Left lung (tissue), 10 donors: ENCODE data around the gene TMSB15A. TPM values are rescaled to one million over a fixed set of nuclear protein-coding genes. Genes with fewer than 3 reads are reported as not detected.
A peak's percentile ranks its signal among the peaks of the same experiment; 100 is the strongest.
"Not testable (repeated sequence)": the region's sequence is repeated elsewhere in the genome, so short reads cannot be mapped to it uniquely, and the experiment has no call there.

Experiments
- ATAC-seq: fragments of 200-7000 bp; cut with Tn5 transposase; one replicate; pipeline ENCODE4 v1.9.1; 2020; ENCODE audit warnings: moderate library complexity
- DNase-seq, 4 donors: peaks; one replicate each; pipeline ENCODE4 v3.0.0-alpha.2; 2013 to 2020
- H3K27ac ChIP-seq, 2 donors: fragments of 200-600 bp; sonication (generic) in 1 of 2; one replicate each; pipeline versions ENCODE4 v1.5.0 to v1.8.0; 2020 to 2021
- H3K27me3 ChIP-seq, 2 donors: fragments of 200-600 bp; sonication (generic) in 1 of 2; one replicate each; pipeline versions ENCODE4 v1.5.0 to v1.8.0; 2020 to 2021
- H3K36me3 ChIP-seq, 2 donors: fragments of 200-600 bp; sonication (generic) in 1 of 2; one replicate each; pipeline versions ENCODE4 v1.5.0 to v1.8.0; 2020 to 2021
- H3K4me1 ChIP-seq, 2 donors: fragments of 200-600 bp; one replicate each; pipeline ENCODE4 v1.8.0; 2021
- H3K4me3 ChIP-seq, 2 donors: fragments of 200-600 bp; sonication (generic) in 1 of 2; one replicate each; pipeline versions ENCODE4 v1.5.0 to v1.8.0; 2020 to 2021; ENCODE audit warnings: mild to moderate bottlenecking in 1 of 2
- H3K9me3 ChIP-seq, 2 donors: fragments of 200-600 bp; sonication (generic) in 1 of 2; one replicate each; pipeline versions ENCODE4 v1.5.0 to v1.8.0; 2020 to 2021
- intact Hi-C, 2 donors: fragments of 100-400 bp; cut with DNase I; formaldehyde crosslinking; loops; one replicate each; pipeline versions ENCODE4 v1.11.2 to v1.14.2; 2022
- polyA plus RNA-seq, 6 donors: library from polyadenylated mRNA; unstranded; fragments of 120-200 nt; gene quantifications; one replicate each; pipeline ENCODE4 v1.2.1, GENCODE V29; 2013; ENCODE audit not compliant: insufficient read length in 6 of 6
- total RNA-seq, 2 donors: library from RNA; stranded (reverse); fragmentation: NEBNext Ultra II Directional; extraction: Animal tissue kit (Norgen Biotek cat#: 25700); gene quantifications; one replicate each; pipeline ENCODE4 v1.2.1, GENCODE V29; 2021
- TF ChIP-seq, protein P1 (sequence below), 2 donors: fragments of 200-600 bp; sonication (generic) in 1 of 2; IDR thresholded peaks; one replicate each; pipeline versions ENCODE4 v1.5.0 to v1.8.0; 2021; ENCODE audit warnings: antibody characterized with exemption in 2 of 2
- donor health status: DM: no; HTN: yes; CAD: no.
- donor health status: DM: no; HTN: no; CAD: no.

TMSB15A gene
- total and polyA plus RNA-seq, 8 donors: 2.1 to 91.2 (median 59.7) TPM

DNA sequence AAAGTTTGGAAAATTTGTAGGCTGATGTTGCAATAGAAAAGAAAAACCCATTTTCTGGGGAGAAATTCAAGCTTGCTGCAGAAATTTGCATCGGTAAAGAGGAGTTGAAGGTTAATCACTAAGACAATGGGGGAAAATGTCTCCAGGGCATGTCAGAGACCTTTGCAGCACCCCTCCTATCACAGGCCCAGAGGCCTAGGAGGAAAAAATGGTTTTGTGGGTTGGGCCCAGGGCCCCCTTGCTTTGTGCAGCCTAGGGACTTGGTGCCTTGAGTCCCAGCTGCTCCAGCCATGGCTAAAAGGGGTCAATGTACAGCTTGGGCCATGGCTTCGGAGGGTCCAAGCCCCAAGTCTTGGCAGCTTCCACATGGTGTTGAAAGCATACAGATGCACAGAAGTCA, 17.8 kb downstream of the TMSB15A start:
- H3K4me3 ChIP-seq: no peak overlapping the region
- no peaks in the 10 kb centered on the region for H3K27me3 ChIP-seq
- H3K27ac ChIP-seq: no peak overlapping the region
- no peaks in the 10 kb centered on the region for H3K36me3 ChIP-seq
- H3K9me3 ChIP-seq: no peaks in the 10 kb centered on the region
- H3K4me1 ChIP-seq: no peaks in the 10 kb centered on the region
- DNase-seq (no peak), ATAC-seq (no peak)
- intact Hi-C loops: no loop called here
- TF ChIP-seq, protein P1, sequence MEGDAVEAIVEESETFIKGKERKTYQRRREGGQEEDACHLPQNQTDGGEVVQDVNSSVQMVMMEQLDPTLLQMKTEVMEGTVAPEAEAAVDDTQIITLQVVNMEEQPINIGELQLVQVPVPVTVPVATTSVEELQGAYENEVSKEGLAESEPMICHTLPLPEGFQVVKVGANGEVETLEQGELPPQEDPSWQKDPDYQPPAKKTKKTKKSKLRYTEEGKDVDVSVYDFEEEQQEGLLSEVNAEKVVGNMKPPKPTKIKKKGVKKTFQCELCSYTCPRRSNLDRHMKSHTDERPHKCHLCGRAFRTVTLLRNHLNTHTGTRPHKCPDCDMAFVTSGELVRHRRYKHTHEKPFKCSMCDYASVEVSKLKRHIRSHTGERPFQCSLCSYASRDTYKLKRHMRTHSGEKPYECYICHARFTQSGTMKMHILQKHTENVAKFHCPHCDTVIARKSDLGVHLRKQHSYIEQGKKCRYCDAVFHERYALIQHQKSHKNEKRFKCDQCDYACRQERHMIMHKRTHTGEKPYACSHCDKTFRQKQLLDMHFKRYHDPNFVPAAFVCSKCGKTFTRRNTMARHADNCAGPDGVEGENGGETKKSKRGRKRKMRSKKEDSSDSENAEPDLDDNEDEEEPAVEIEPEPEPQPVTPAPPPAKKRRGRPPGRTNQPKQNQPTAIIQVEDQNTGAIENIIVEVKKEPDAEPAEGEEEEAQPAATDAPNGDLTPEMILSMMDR (IDR thresholded peaks at IDR 0.05): no peak

- TF ChIP-seq, protein P1 (IDR thresholded peaks at IDR 0.05): no peak
- Histone ChIP-seq H3K4me1 (no peaks in the 10 kb centered on the region), H3K36me3 (no peaks in the 10 kb centered on the region), H3K27me3 (no peaks in the 10 kb centered on the region), H3K9me3 (no peaks in the 10 kb centered on the region), H3K4me3 (no peak overlapping the region), H3K27ac (no peak overlapping the region)
- no peak for DNase-seq
- intact Hi-C loops: no loop called here
- ATAC-seq: no peak
Observed at GRCh38 chrX:102491766-102492165, 24.8 kb downstream of the TMSB15A start.

GRCh38 chrX:102478765-102479164, 37.8 kb downstream of the TMSB15A start:
- H3K9me3 ChIP-seq, H3K36me3 ChIP-seq, H3K27ac ChIP-seq, DNase-seq, intact Hi-C loops, H3K4me3 ChIP-seq, H3K4me1 ChIP-seq, H3K27me3 ChIP-seq: not testable (repeated sequence)
- ATAC-seq: peak; percentile 56

DNA sequence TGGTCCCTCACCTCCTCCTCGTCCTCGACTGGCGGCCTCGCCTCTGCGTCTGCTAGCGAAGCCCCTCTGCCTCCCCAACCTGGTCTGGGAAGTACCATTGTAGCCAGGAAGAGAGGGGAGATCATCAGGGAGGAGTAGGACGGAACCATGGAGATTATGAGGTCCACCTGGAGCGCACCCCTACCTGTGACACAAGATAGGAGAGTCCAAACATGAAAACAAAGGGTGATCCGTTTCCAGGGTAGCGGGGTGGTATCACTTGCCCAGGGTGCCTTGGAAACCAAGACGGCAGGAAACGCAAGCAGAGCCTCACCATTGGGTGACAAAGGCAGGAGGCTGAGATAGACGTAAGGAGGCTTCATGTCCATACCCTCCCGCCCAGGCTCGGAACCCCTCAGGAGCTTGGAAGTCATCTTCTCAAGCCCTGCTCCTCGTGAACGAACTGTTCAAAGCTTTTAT, 44.7 kb downstream of the TMSB15A start, which contains the start of gene TCP11X2:
Gene TCP11X2, minus strand, starts transcription at position 51 of the 459 bp plus-strand sequence.
- H3K27me3 ChIP-seq, H3K9me3 ChIP-seq, H3K36me3 ChIP-seq, H3K4me1 ChIP-seq, ATAC-seq, H3K27ac ChIP-seq, H3K4me3 ChIP-seq, intact Hi-C loops, DNase-seq: not testable (repeated sequence)

GRCh38 chrX:102470215-102470614, 46.3 kb downstream of the TMSB15A start:
- H3K4me3 ChIP-seq, H3K27me3 ChIP-seq, intact Hi-C loops, ATAC-seq, H3K9me3 ChIP-seq, H3K36me3 ChIP-seq, H3K27ac ChIP-seq, DNase-seq, H3K4me1 ChIP-seq: not testable (repeated sequence)

Other genes starting within 250 kb of the TMSB15A start
- under 1 TPM in 1 of 2 donors, not detected in 1; 0.24 TPM for gene NXF2B, start 76.7 kb downstream of the TMSB15A start, total RNA-seq
- gene NXF2B, start 76.7 kb downstream of the TMSB15A start, polyA plus RNA-seq: under 1 TPM in 5 of 6 donors, not detected in 1; 0.13 to 0.48 (median 0.31) TPM
- gene TCP11X2, start 44.9 kb downstream of the TMSB15A start, total RNA-seq: not detected
- gene TCP11X2, start 44.9 kb downstream of the TMSB15A start, polyA plus RNA-seq: under 1 TPM in 5 of 6 donors, not detected in 1; 0.11 to 0.32 (median 0.26) TPM
- 10 to 100 TPM in 1 of 2 donors, 1 to 10 TPM in 1; 9.2 to 12.7 TPM for gene ARMCX5, start 82.8 kb upstream of the TMSB15A start, total RNA-seq
- 10 to 100 TPM; 14.9 to 20.7 (median 17.7) TPM for gene ARMCX5, start 82.8 kb upstream of the TMSB15A start, polyA plus RNA-seq
- gene GPRASP1, start 134.7 kb upstream of the TMSB15A start, total RNA-seq: 1 to 10 TPM; 2.3 to 4.0 TPM
- gene GPRASP1, start 134.7 kb upstream of the TMSB15A start, polyA plus RNA-seq: 10 to 100 TPM; 17.7 to 25.0 (median 21.0) TPM
- gene GPRASP2, start 195.7 kb upstream of the TMSB15A start, total RNA-seq: 10 to 100 TPM in 1 of 2 donors, 1 to 10 TPM in 1; 5.0 to 10.3 TPM
- gene GPRASP2, start 195.7 kb upstream of the TMSB15A start, polyA plus RNA-seq: 10 to 100 TPM; 33.8 to 37.9 (median 34.6) TPM
- 1 to 10 TPM; 4.5 to 5.6 TPM for gene GPRASP3, start 204.0 kb upstream of the TMSB15A start, total RNA-seq
- 10 to 100 TPM; 15.5 to 18.9 (median 17.6) TPM for gene GPRASP3, start 204.0 kb upstream of the TMSB15A start, polyA plus RNA-seq